Adrenal gland (tissue), 19 donors: ENCODE results near the gene OR5M11. TPM values are rescaled to one million over a fixed set of nuclear protein-coding genes. Genes with fewer than 3 reads are reported as not detected.
"Not testable (repeated sequence)": the region's sequence is repeated elsewhere in the genome, so short reads cannot be mapped to it uniquely, and the experiment has no call there.

ENCODE experiments used
- DNase-seq, 7 donors: peaks; one replicate each; pipeline ENCODE4 v3.0.0-alpha.2; 2019 to 2020
- H3K27ac ChIP-seq, 5 donors: fragments of 200-600 bp; sonication (generic) in 4 of 5; 1 replicate in 3 of 5; 2 replicates in 2 of 5; pipeline versions ENCODE4 v1.5.1 to v1.8.0; 2016 to 2020; ENCODE audit warnings: mild to moderate bottlenecking in 1 of 5
- H3K27me3 ChIP-seq: fragments of 200-600 bp; 2 replicates; pipeline ENCODE4 v1.8.0; 2021
- H3K36me3 ChIP-seq, 2 donors: fragments of 200-600 bp; replicated peaks in 1 of 2; 1 replicate in 1 of 2; 2 replicates in 1 of 2; pipeline versions ENCODE4 v1.5.1 to v1.8.0; 2018 to 2022
- H3K4me1 ChIP-seq, 2 donors: fragments of 200-600 bp; replicated peaks in 1 of 2; 1 replicate in 1 of 2; 2 replicates in 1 of 2; pipeline versions ENCODE4 v1.5.1 to v1.8.0; 2018 to 2021
- H3K4me3 ChIP-seq, 4 donors: fragments of 200-600 bp; sonication (generic) in 3 of 4; one replicate each; pipeline ENCODE4 v1.5.1; 2016 to 2018
- H3K9me3 ChIP-seq, 3 donors: fragments of 200-600 bp; sonication (generic) in 1 of 3; replicated peaks in 1 of 3; 1 replicate in 2 of 3; 2 replicates in 1 of 3; pipeline versions ENCODE4 v1.5.1 to v1.8.0; 2016 to 2021
- CTCF ChIP-seq, 6 experiments: fragments of 450-650 bp in 4 of 6; fragments of 200-600 bp in 2 of 6; sonication (generic) in 1 of 6; IDR thresholded peaks; 1 replicate in 5 of 6; 2 replicates in 1 of 6; pipeline versions ENCODE4 v1.5.1 to v1.8.0; 2016 to 2021; ENCODE audit warnings: antibody characterized with exemption in 6 of 6, mild to moderate bottlenecking in 2 of 6, moderate library complexity in 1 of 6
- POLR2A ChIP-seq, 2 donors: fragments of 450-650 bp; IDR thresholded peaks; one replicate each; pipeline ENCODE4 v1.6.1; 2017; ENCODE audit warnings: antibody characterized with exemption in 2 of 2, mild to moderate bottlenecking in 2 of 2, moderate library complexity in 1 of 2
- WGBS, 4 donors: extraction: QIAGEN DNeasy Blood & Tissue Kit in 2 of 4; methylation state at CpG; one replicate each; pipeline versions ENCODE4 v1.1.5 to v1.1.7; 2013 to 2017; 5-methylcytosine and 5-hydroxymethylcytosine counted together
- intact Hi-C, 2 donors: fragments of 100-400 bp; cut with DNase I; formaldehyde crosslinking; loops; one replicate each; pipeline versions ENCODE4 v1.14.1 to v1.15.0; 2022 to 2023
- long read RNA-seq, 10 donors: library from polyadenylated mRNA in 3 of 10; unstranded in 2 of 10; stranded (forward) in 1 of 10; transcript quantifications; one replicate each; pipeline ENCODE4 v2.0.0 and lab custom pipeline, GENCODE V29; 2021 to 2026
- polyA plus RNA-seq, 3 donors: library from polyadenylated mRNA; stranded (reverse); fragments of 200-250 nt in 2 of 3; fragments of 350-450 nt in 1 of 3; fragmentation: Illumina TruSeq in 1 of 3; extraction: RNeasy Lipid Tissue Mini Kit (QIAGEN cat#74804) in 1 of 3; gene quantifications; one replicate each; pipeline ENCODE4 v1.2.3, GENCODE V29; 2013 to 2014
- total RNA-seq, 9 donors: library from RNA; depleted of rRNA in 4 of 9; stranded (reverse); fragments of >200 nt in 4 of 9; fragments of 120-200 nt in 1 of 9; fragmentation: NEBNext Ultra II Directional in 1 of 9; extraction: Animal tissue kit (Norgen Biotek cat#: 25700) in 1 of 9; gene quantifications; one replicate each; pipeline versions ENCODE4 v1.1.0 to v1.2.4, GENCODE V29; 2013 to 2023
- donor health status: healthy with polysubstance abuse.
- donor health status: Bipolar disorder and iron deficiency.
- donor health status: DM: yes; HTN: yes; CAD: no.
- donor health status: DM: no; HTN: no; CAD: no.
- donor health status: DM: no; HTN: no; CAD: no.
- donor health status: DM: yes; HTN: yes; CAD: no.

Gene OR5M11
- total RNA-seq (not detected), polyA plus RNA-seq (not detected)
- long read RNA-seq, donor 1, result 0 reads
- long read RNA-seq, donor 2, result 0 reads
- long read RNA-seq, donor 3, result 0 reads
- long read RNA-seq, donor 4, result 0 reads
- long read RNA-seq, donor 5, result 0 reads
- long read RNA-seq, donor 6, result 0 reads
- long read RNA-seq, donor 7, result 0 reads
- long read RNA-seq, donor 8, result 0 reads
- long read RNA-seq, donor 9, result 0 reads
- long read RNA-seq, donor 10, result 0 reads

DNA sequence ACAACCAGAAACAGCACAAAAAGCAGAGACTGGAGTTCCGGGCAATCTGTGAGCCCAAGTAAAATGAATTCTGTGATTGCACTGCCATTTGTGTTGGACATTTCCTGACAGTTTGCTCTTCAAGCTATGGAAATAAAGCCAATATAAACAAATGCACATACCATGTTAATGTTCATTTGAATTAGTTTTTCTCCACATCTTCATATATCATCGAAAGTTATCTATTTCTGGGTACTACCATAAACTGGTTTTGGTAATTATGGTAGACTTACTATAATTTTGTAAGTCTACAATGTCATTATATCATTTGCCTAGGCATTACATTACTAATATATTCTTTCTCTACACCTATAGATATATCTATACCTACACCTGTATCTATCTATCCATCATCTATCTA, at the start of gene OR5M11:
OR5M11 (minus strand) TSS at position 101 of the 400 bp plus-strand sequence; CDS start at position 101, 0 bp downstream.
- H3K36me3 ChIP-seq, result no peaks in the 10 kb centered on the region
- intact Hi-C loops, result no loop called here
- 72 to 79% (median 77%) methylated on average over 2 of the region's 2 CpGs for WGBS, 4 donors
- H3K4me3 ChIP-seq, result no peak within 1 kb of the TSS
- H3K4me1 ChIP-seq, result no peaks in the 10 kb centered on the region
- H3K27ac ChIP-seq, result no peak within 1 kb of the TSS
- no peaks in the 10 kb centered on the region for H3K27me3 ChIP-seq
- DNase-seq, result no peak
- H3K9me3 ChIP-seq, result no peaks in the 10 kb centered on the region
- TF ChIP-seq POLR2A (IDR thresholded peaks at IDR 0.05), result no peak
- no peak for TF ChIP-seq CTCF (IDR thresholded peaks at IDR 0.05)

DNA sequence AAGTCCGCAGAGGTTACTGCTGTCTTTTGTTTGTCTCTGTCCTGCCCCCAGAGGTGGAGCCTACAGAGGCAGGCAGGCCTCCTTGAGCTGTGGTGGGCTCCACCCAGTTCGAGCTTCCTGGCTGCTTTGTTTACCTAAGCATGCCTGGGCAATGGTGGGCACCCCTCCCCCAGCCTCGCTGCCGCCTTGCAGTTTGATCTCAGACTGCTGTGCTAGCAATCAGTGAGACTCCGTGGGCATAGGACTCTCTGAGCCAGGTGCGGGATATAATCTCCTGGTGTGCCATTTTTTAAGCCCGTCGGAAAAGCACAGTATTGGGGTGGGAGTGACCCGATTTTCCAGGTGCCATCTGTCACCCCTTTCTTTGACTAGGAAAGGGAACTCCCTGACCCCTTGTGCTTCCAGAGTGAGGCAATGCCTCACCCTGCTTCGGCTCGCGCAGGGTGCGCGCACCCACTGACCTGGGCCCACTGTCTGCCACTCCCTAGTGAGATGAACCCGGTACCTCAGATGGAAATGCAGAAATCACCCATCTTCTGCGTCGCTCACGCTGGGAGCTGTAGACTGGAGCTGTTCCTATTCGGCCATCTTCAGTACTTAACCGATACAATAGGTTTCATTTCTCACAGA, 49.1 kb upstream of the OR5M11 start:
- DNase-seq, H3K4me3 ChIP-seq, H3K9me3 ChIP-seq, H3K4me1 ChIP-seq, intact Hi-C loops, H3K27ac ChIP-seq, H3K27me3 ChIP-seq, H3K36me3 ChIP-seq: not testable (repeated sequence)
- WGBS, 4 donors, result 89 to 96% (median 91%) methylated on average over 13 to 20 of the region's 20 CpGs

- intact Hi-C loops, result no loop called here
- Histone ChIP-seq H3K4me1 (no peaks in the 10 kb centered on the region), H3K9me3 (no peaks in the 10 kb centered on the region), H3K27me3 (no peaks in the 10 kb centered on the region), H3K27ac (no peak within 1 kb of the TSS), H3K4me3 (no peak within 1 kb of the TSS), H3K36me3 (no peaks in the 10 kb centered on the region)
- DNase-seq, result no peak
- 43 to 58% (median 47%) methylated on average over 3 of the region's 3 CpGs for WGBS, 4 donors
- TF ChIP-seq CTCF (IDR thresholded peaks at IDR 0.05), result no peak
- TF ChIP-seq POLR2A (IDR thresholded peaks at IDR 0.05), result no peak
These were observed 34.6 kb upstream of the OR5M11 start, which contains the start of gene OR5M10 for GRCh38 chr11:56577621-56578020. Gene OR5M10 (minus strand): TSS chr11:56577721. CDS start chr11:56577721, 0 bp downstream.

DNA sequence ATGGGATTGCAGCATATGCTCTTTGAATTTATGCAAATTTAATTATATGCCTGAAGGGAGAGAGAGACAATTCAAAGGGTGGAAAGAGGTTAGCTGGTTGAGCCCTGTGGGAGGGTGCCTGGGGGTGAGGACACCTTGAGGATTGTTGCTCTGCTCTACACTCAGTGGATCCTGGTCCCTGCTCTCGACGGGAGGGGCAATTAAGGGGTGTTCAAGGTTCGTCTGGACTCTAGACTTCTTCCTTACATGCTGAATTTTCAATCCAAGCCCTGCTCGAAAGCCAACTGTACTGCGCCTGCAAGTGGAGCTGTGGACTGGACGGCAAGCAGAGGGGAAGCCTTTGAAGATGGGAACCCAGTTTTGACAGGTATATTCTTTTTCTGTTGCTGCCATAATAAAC, 15.5 kb upstream of the OR5M11 start:
- H3K36me3 ChIP-seq, result no peaks in the 10 kb centered on the region
- intact Hi-C loops, result no loop called here
- DNase-seq, result no peak
- no peak overlapping the region for H3K4me3 ChIP-seq
- no peak overlapping the region for H3K27ac ChIP-seq
- TF ChIP-seq POLR2A (IDR thresholded peaks at IDR 0.05), result no peak
- TF ChIP-seq CTCF (IDR thresholded peaks at IDR 0.05), result no peak
- H3K9me3 ChIP-seq, result no peaks in the 10 kb centered on the region
- 56 to 75% (median 65%) methylated on average over 6 of the region's 6 CpGs for WGBS, 4 donors
- no peaks in the 10 kb centered on the region for H3K4me1 ChIP-seq
- no peaks in the 10 kb centered on the region for H3K27me3 ChIP-seq

DNA sequence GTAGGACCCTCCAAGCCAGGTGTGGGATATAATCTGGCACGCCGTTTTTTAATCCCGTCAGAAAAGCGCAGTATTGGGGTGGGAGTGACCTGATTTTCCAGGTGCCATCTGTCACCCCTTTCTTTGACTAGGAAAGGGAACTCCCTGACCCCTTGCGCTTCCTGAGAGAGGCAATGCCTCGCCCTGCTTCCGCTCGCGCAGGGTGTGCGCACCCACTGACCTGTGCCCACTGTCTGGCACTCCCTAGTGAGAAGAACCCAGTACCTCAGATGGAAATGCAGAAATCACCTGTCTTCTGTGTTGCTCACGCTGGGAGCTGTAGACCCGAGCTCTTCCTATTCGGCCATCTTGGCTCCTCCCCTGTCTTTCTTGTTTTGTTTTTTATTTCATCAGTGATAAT, 11.6 kb upstream of the OR5M11 start:
- H3K36me3 ChIP-seq, H3K4me3 ChIP-seq, intact Hi-C loops, H3K27me3 ChIP-seq, H3K27ac ChIP-seq, H3K4me1 ChIP-seq, DNase-seq, H3K9me3 ChIP-seq: not testable (repeated sequence)
- WGBS, 4 donors, result 81 to 89% (median 86%) methylated on average over 12 to 13 of the region's 13 CpGs
